Measurements from ENCODE around the gene SIGLEC10. TPM values are rescaled to one million over a fixed set of nuclear protein-coding genes. Genes with fewer than 3 reads are reported as not detected.

SIGLEC10 gene
- total and polyA plus RNA-seq, 9 of the 15 experiments (the other 6 are each of a cell fraction or from before 2014, with no cell fraction given), result 0.10 to 1.8 (median 0.82) TPM

GRCh38 chr19:51394050-51394836, 23.2 kb downstream of the SIGLEC10 start (continued):
- TF ChIP-seq ZNF175 (CRISPR knock-in tag; IDR thresholded peaks at IDR 0.05; ENCODE audit: low read depth) (0 out of 2 replicates have a peak, but pooled peaks have one; percentile 10), RNF2 (IDR thresholded peaks at IDR 0.05) (0 out of 2 replicates have a peak, but pooled peaks have one; percentile 56), USF2 (CRISPR knock-in tag; IDR thresholded peaks at IDR 0.05) (no peak), CREB1 (IDR thresholded peaks at IDR 0.05) (no peak; the same call in 1 of the 2 replicates), CREB1 (CRISPR knock-in tag; IDR thresholded peaks at IDR 0.05) (peak; percentile 77; the same call in 1 of the 2 replicates), ASH1L (IDR thresholded peaks at IDR 0.05; ENCODE audit: borderline replicate concordance, low read depth, partially characterized antibody) (peak; percentile 90), FUS (optimal IDR thresholded peaks at IDR 0.05; ENCODE audit: low read depth, low read length) (no peak), CBX5 (IDR thresholded peaks at IDR 0.05; ENCODE audit: borderline replicate concordance, low read depth) (no peak), ETV6 (IDR thresholded peaks at IDR 0.05; ENCODE audit: borderline replicate concordance in 1 of 2, low read depth in 2 of 2, low read length in 1 of 2) (no peak), ETV6 (CRISPR knock-in tag; IDR thresholded peaks at IDR 0.05; ENCODE audit: borderline replicate concordance) (no peak), ZNF280B (CRISPR knock-in tag; IDR thresholded peaks at IDR 0.05) (no peak), ZNF445 (CRISPR knock-in tag; IDR thresholded peaks at IDR 0.05; ENCODE audit: low read depth) (no peak), FOXK2 (conservative IDR thresholded peaks at IDR 0.05 in 1 of 2, IDR thresholded peaks at IDR 0.05 in 1 of 2; ENCODE audit: low read depth in 2 of 2) (peak in 1 of 2 experiments; percentile 39; a peak in 1 of 4 replicates), ZNF165 (CRISPR knock-in tag; IDR thresholded peaks at IDR 0.05; ENCODE audit: borderline replicate concordance) (no peak)
- TF ChIP-seq, protein P1, sequence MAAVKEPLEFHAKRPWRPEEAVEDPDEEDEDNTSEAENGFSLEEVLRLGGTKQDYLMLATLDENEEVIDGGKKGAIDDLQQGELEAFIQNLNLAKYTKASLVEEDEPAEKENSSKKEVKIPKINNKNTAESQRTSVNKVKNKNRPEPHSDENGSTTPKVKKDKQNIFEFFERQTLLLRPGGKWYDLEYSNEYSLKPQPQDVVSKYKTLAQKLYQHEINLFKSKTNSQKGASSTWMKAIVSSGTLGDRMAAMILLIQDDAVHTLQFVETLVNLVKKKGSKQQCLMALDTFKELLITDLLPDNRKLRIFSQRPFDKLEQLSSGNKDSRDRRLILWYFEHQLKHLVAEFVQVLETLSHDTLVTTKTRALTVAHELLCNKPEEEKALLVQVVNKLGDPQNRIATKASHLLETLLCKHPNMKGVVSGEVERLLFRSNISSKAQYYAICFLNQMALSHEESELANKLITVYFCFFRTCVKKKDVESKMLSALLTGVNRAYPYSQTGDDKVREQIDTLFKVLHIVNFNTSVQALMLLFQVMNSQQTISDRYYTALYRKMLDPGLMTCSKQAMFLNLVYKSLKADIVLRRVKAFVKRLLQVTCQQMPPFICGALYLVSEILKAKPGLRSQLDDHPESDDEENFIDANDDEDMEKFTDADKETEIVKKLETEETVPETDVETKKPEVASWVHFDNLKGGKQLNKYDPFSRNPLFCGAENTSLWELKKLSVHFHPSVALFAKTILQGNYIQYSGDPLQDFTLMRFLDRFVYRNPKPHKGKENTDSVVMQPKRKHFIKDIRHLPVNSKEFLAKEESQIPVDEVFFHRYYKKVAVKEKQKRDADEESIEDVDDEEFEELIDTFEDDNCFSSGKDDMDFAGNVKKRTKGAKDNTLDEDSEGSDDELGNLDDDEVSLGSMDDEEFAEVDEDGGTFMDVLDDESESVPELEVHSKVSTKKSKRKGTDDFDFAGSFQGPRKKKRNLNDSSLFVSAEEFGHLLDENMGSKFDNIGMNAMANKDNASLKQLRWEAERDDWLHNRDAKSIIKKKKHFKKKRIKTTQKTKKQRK (IDR thresholded peaks at IDR 0.05; ENCODE audit: borderline replicate concordance, low read depth, low read length), result peak; percentile 80; the same call in 1 of the 2 replicates
- TF ChIP-seq, protein P2, sequence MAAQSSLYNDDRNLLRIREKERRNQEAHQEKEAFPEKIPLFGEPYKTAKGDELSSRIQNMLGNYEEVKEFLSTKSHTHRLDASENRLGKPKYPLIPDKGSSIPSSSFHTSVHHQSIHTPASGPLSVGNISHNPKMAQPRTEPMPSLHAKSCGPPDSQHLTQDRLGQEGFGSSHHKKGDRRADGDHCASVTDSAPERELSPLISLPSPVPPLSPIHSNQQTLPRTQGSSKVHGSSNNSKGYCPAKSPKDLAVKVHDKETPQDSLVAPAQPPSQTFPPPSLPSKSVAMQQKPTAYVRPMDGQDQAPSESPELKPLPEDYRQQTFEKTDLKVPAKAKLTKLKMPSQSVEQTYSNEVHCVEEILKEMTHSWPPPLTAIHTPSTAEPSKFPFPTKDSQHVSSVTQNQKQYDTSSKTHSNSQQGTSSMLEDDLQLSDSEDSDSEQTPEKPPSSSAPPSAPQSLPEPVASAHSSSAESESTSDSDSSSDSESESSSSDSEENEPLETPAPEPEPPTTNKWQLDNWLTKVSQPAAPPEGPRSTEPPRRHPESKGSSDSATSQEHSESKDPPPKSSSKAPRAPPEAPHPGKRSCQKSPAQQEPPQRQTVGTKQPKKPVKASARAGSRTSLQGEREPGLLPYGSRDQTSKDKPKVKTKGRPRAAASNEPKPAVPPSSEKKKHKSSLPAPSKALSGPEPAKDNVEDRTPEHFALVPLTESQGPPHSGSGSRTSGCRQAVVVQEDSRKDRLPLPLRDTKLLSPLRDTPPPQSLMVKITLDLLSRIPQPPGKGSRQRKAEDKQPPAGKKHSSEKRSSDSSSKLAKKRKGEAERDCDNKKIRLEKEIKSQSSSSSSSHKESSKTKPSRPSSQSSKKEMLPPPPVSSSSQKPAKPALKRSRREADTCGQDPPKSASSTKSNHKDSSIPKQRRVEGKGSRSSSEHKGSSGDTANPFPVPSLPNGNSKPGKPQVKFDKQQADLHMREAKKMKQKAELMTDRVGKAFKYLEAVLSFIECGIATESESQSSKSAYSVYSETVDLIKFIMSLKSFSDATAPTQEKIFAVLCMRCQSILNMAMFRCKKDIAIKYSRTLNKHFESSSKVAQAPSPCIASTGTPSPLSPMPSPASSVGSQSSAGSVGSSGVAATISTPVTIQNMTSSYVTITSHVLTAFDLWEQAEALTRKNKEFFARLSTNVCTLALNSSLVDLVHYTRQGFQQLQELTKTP (IDR thresholded peaks at IDR 0.05; ENCODE audit: low read depth in 1 of 2, partially characterized antibody in 2 of 2), result no peak

All from K562 (cell line).